Sigmoid colon (tissue), 7 donors: ENCODE data around the gene SYNGR4. TPM values are rescaled to one million over a fixed set of nuclear protein-coding genes. Genes with fewer than 3 reads are reported as not detected.
"Not testable (repeated sequence)": the region's sequence is repeated elsewhere in the genome, so short reads cannot be mapped to it uniquely, and the experiment has no call there.

Experiments
- DNase-seq: peaks from one replicate; pipeline ENCODE4 v3.0.0-alpha.2; 2019
- H3K27ac ChIP-seq, 4 donors: fragments of 200-600 bp; sonication (generic); one replicate each; pipeline ENCODE4 v1.5.1; 2016 to 2019; ENCODE audit warnings: mild to moderate bottlenecking in 1 of 4
- H3K27me3 ChIP-seq, 3 donors: fragments of 200-600 bp; sonication (generic); one replicate each; pipeline ENCODE4 v1.5.1; 2019; ENCODE audit warnings: mild to moderate bottlenecking in 1 of 3
- H3K36me3 ChIP-seq, 4 donors: fragments of 200-600 bp; sonication (generic); one replicate each; pipeline ENCODE4 v1.5.1; 2016 to 2019
- H3K4me1 ChIP-seq, 4 donors: fragments of 200-600 bp; sonication (generic); one replicate each; pipeline ENCODE4 v1.5.1; 2017 to 2019
- H3K4me3 ChIP-seq, 4 donors: fragments of 200-600 bp; sonication (generic); one replicate each; pipeline ENCODE4 v1.5.1; 2017 to 2019; ENCODE audit warnings: mild to moderate bottlenecking in 2 of 4, moderate library complexity in 1 of 4
- H3K9me3 ChIP-seq, 4 donors: fragments of 200-600 bp in 3 of 4; sonication (generic) in 3 of 4; one replicate each; pipeline versions ENCODE4 v1.5.1 to v1.6.1; 2013 to 2019
- CTCF ChIP-seq, 4 experiments: fragments of 450-650 bp in 3 of 4; fragments of 200-600 bp in 1 of 4; IDR thresholded peaks; one replicate each; pipeline ENCODE4 v1.5.1; 2016 to 2019; ENCODE audit warnings: antibody characterized with exemption in 4 of 4, mild to moderate bottlenecking in 3 of 4, moderate library complexity in 2 of 4
- EP300 ChIP-seq, 4 donors: sonication (generic); formaldehyde crosslinking; IDR thresholded peaks; one replicate each; pipeline ENCODE4 v1.6.1; 2017; ENCODE audit warnings: antibody characterized with exemption in 4 of 4
- POLR2A ChIP-seq, 2 donors: fragments of 450-650 bp; IDR thresholded peaks; one replicate each; pipeline ENCODE4 v1.6.1; 2016; ENCODE audit warnings: antibody characterized with exemption in 2 of 2, mild to moderate bottlenecking in 2 of 2, moderate library complexity in 2 of 2
- POLR2AphosphoS5 ChIP-seq, 4 donors: sonication (generic); formaldehyde crosslinking; IDR thresholded peaks; one replicate each; pipeline ENCODE4 v1.6.1; 2017; ENCODE audit warnings: antibody characterized with exemption in 4 of 4
- WGBS, 2 donors: extraction: QIAGEN DNeasy Blood & Tissue Kit; methylation state at CpG; one replicate each; pipeline ENCODE4 v1.1.7; 2013; 5-methylcytosine and 5-hydroxymethylcytosine counted together
- intact Hi-C: fragments of 100-400 bp; cut with DNase I; formaldehyde crosslinking; loops from one replicate; pipeline ENCODE4 v1.15.1; 2023
- polyA plus RNA-seq, 3 donors: library from polyadenylated mRNA; stranded (reverse); fragments of 200-250 nt; gene quantifications; one replicate each; pipeline ENCODE4 v1.2.3, GENCODE V29; 2013
- total RNA-seq, 4 donors: library from RNA; depleted of rRNA; stranded (reverse); fragments of >200 nt; gene quantifications; one replicate each; pipeline ENCODE4 v1.1.0, GENCODE V29; 2016
- donor health status: healthy with polysubstance abuse.
- donor health status: Bipolar disorder and iron deficiency.
- donor health status: healthy.

The SYNGR4 gene
- total RNA-seq (not detected), polyA plus RNA-seq (under 1 TPM in 1 of 3 donors, not detected in 2; 0.25 TPM)

GRCh38 chr19:48363810-48364597, at the start of gene SYNGR4, which contains the start of gene TMEM143:
Gene SYNGR4 (plus strand): TSS chr19:48364367. CDS start chr19:48365843, 1,476 bp downstream.
Gene TMEM143 (minus strand): TSS chr19:48363940. CDS start chr19:48363920, 20 bp downstream.
- peak within 1 kb of the TSS; percentile 48 to 70 (median 62) for H3K4me3 ChIP-seq
- peak; percentile 100 for DNase-seq
- peak within 1 kb of the TSS; percentile 81 to 99 (median 96) for H3K27ac ChIP-seq
- 1% methylated on average over 59 of the region's 59 CpGs for WGBS, 2 donors
- TF ChIP-seq EP300 (IDR thresholded peaks at IDR 0.05) (peak in 1 of 4 donors; percentile 29), POLR2AphosphoS5 (IDR thresholded peaks at IDR 0.05) (peak; percentile 53 to 82 (median 81)), POLR2A (IDR thresholded peaks at IDR 0.05) (peak; percentile 35 to 59), CTCF (IDR thresholded peaks at IDR 0.05) (no peak)
- H3K36me3 ChIP-seq = no peaks in the 10 kb centered on the region
- H3K27me3 ChIP-seq = no peaks in the 10 kb centered on the region
- no peaks in the 10 kb centered on the region for H3K9me3 ChIP-seq
- intact Hi-C loops = loop anchor here (1.0 kb wide), 2 partner anchors 27 to 42 kb away; partner anchors contain the start of gene KDELR1
- H3K4me1 ChIP-seq = peaks cover 0 to 12% (median 8%) of the 10 kb centered on the region in 4 donors

DNA sequence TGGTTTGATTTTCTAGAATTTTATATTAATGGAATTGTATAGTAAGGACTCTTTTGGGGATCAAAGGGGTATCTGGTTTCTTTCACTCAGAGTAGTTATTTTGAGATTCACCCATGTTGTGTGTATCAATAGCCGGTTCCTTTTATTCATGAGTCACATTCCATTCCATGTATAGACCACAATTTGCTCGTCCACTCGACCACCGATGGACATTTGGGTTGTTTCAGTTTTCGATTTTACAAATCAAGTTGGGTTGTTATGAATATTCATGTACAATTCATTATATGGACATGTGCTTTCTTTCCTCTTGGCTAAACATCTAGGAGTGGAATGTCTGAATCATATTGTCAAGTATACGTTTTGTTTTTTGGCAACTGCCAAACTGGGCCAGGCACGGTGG, 48.5 kb upstream of the SYNGR4 start:
- intact Hi-C loops = no loop called here
- TF ChIP-seq CTCF (IDR thresholded peaks at IDR 0.05) (no peak), POLR2A (IDR thresholded peaks at IDR 0.05) (no peak), EP300 (IDR thresholded peaks at IDR 0.05) (no peak), POLR2AphosphoS5 (IDR thresholded peaks at IDR 0.05) (no peak)
- H3K27ac ChIP-seq = no peak overlapping the region
- 77 to 78% methylated on average over 7 of the region's 7 CpGs for WGBS, 2 donors
- H3K4me1 ChIP-seq = peaks cover 0 to 9% (median 8%) of the 10 kb centered on the region in 4 donors
- H3K9me3 ChIP-seq = no peaks in the 10 kb centered on the region
- DNase-seq = no peak
- no peaks in the 10 kb centered on the region for H3K36me3 ChIP-seq
- H3K4me3 ChIP-seq = no peak overlapping the region
- no peaks in the 10 kb centered on the region for H3K27me3 ChIP-seq

- WGBS, 2 donors = 69 to 74% methylated on average over 9 of the region's 9 CpGs
- H3K4me3 ChIP-seq, H3K36me3 ChIP-seq, intact Hi-C loops, DNase-seq, H3K27me3 ChIP-seq, H3K9me3 ChIP-seq, H3K27ac ChIP-seq: not testable (repeated sequence)
- peaks cover 0 to 24% (median 24%) of the 10 kb centered on the region in 4 donors for H3K4me1 ChIP-seq
These were observed 46.5 kb upstream of the SYNGR4 start for GRCh38 chr19:48317708-48317960.

- Histone ChIP-seq H3K27ac (no peak overlapping the region), H3K4me3 (no peak overlapping the region), H3K9me3 (no peaks in the 10 kb centered on the region), H3K36me3 (no peaks in the 10 kb centered on the region), H3K4me1 (peaks cover 0 to 30% (median 28%) of the 10 kb centered on the region in 4 donors), H3K27me3 (no peaks in the 10 kb centered on the region)
- intact Hi-C loops = no loop called here
- no peak for DNase-seq
- 93 to 97% methylated on average over 21 of the region's 21 CpGs for WGBS, 2 donors
- TF ChIP-seq POLR2AphosphoS5 (IDR thresholded peaks at IDR 0.05) = no peak
- TF ChIP-seq POLR2A (IDR thresholded peaks at IDR 0.05) = no peak
- no peak for TF ChIP-seq EP300 (IDR thresholded peaks at IDR 0.05)
- no peak for TF ChIP-seq CTCF (IDR thresholded peaks at IDR 0.05)
These were observed 45.7 kb upstream of the SYNGR4 start for GRCh38 chr19:48318286-48318987.
